ENCODE measurements around the gene PPP1R14C.

DNA sequence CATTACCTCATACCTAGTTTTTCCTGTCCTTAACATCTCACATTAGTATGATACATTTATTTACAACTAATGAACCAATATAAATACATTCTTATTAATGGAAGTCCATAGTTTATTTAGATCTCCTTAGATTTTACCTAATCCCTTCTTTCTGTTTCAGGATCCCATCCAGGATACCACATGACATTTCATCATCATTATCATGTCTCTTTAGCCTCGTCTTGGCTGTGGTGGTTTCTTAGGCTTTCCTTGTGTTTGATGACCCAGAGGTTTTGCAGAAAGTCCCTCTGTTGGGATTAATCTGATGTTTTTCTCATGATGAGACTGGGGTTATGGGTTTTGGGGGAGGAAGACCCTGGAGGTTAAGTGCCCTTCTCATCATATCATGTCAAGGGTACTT is 136.7 kb downstream of the PPP1R14C start:
- TF ChIP-seq POLR2A (IDR thresholded peaks at IDR 0.05), result no peak
- no peak for TF ChIP-seq CTCF (IDR thresholded peaks at IDR 0.05 in 8 of 11, conservative IDR thresholded peaks at IDR 0.05 in 3 of 11)
- no peak for TF ChIP-seq POLR2AphosphoS5 (IDR thresholded peaks at IDR 0.05)
